H1 (cell line): ENCODE results near the gene TEX22. TPM values are rescaled to one million over a fixed set of nuclear protein-coding genes. Genes with fewer than 3 reads are reported as not detected.

Experiments used
- CTCF ChIA-PET: fragments of 300-600 bp; sonication (Branson Sonifier 250); formaldehyde crosslinking; loops from one replicate; lab custom pipeline; 2021; ENCODE audit not compliant: partially characterized antibody; lab: Charles Lee
- POLR2A ChIA-PET: fragments of 300-600 bp; sonication (Branson Sonifier 250); formaldehyde crosslinking; loops from one replicate; lab custom pipeline; 2021; ENCODE audit warnings: inconsistent platforms; ENCODE audit not compliant: partially characterized antibody; lab: Charles Lee
- DNase-seq, 2 experiments: peaks; one replicate each; pipeline versions ENCODE4 v3.0.0 to v3.0.0-alpha.2; 2010 to 2022; ENCODE audit warnings: low spot score in 2 of 2, low read depth in 1 of 2, mixed read lengths in 1 of 2
- FAIRE-seq: peaks from 2 replicates; lab custom pipeline; 2011; peaks lifted over from hg19 to GRCh38; lab: Jason Lieb, UNC
- H2AFZ ChIP-seq: 2 replicates; pipeline ENCODE4 v1.8.1; 2012; ENCODE audit warnings: low read length, inconsistent platforms
- H2AK5ac ChIP-seq: 2 replicates; pipeline ENCODE4 v1.6.1; 2013; ENCODE audit warnings: low read depth, low read length
- H2BK120ac ChIP-seq: replicated peaks from 2 replicates; pipeline ENCODE3; 2013; ENCODE audit warnings: low read depth, low read length, inconsistent platforms
- H2BK12ac ChIP-seq: 2 replicates; pipeline ENCODE4 v1.6.1; 2013; ENCODE audit warnings: low read depth, low read length
- H2BK15ac ChIP-seq: 2 replicates; pipeline ENCODE4 v1.6.1; 2013; ENCODE audit warnings: low read length
- H2BK20ac ChIP-seq: 2 replicates; pipeline ENCODE4 v1.6.1; 2013; ENCODE audit warnings: low read length
- H2BK5ac ChIP-seq: 2 replicates; pipeline ENCODE4 v1.6.1; 2013; ENCODE audit warnings: low read depth, low read length
- H3K14ac ChIP-seq: 2 replicates; pipeline ENCODE4 v1.6.1; 2013; ENCODE audit warnings: inconsistent platforms; ENCODE audit not compliant: insufficient read length
- H3K18ac ChIP-seq: 2 replicates; pipeline ENCODE4 v1.6.1; 2013; ENCODE audit warnings: low read length; ENCODE audit errors: extremely low read depth
- H3K23ac ChIP-seq: 2 replicates; pipeline ENCODE4 v1.6.1; 2013; ENCODE audit warnings: inconsistent platforms; ENCODE audit not compliant: insufficient read length
- H3K23me2 ChIP-seq: 2 replicates; pipeline ENCODE4 v1.6.1; 2013; ENCODE audit warnings: low read depth, low read length
- H3K27ac ChIP-seq: 2 replicates; pipeline ENCODE4 v1.6.1; 2011; ENCODE audit warnings: low read depth, low read length, inconsistent platforms
- H3K27me3 ChIP-seq, 4 experiments: replicated peaks in 1 of 4; 1 replicate in 1 of 4; 2 replicates in 3 of 4; pipeline versions ENCODE4 v1.6.1 to v1.8.1; 2011 to 2013; ENCODE audit warnings: low read length in 3 of 4, mild to moderate bottlenecking in 3 of 4, inconsistent platforms in 2 of 4, mixed read lengths in 2 of 4, moderate library complexity in 1 of 4; ENCODE audit not compliant: control insufficient read depth in 3 of 4, insufficient read depth in 3 of 4; ENCODE audit errors: extremely low read depth in 1 of 4
- H3K36me3 ChIP-seq, 4 experiments: 2 replicates each; pipeline versions ENCODE4 v1.6.1 to v1.8.1; 2011 to 2013; ENCODE audit warnings: mild to moderate bottlenecking in 4 of 4, low read length in 3 of 4, moderate library complexity in 2 of 4, control low read depth in 1 of 4, inconsistent platforms in 1 of 4; ENCODE audit not compliant: insufficient read depth in 4 of 4, control insufficient read depth in 2 of 4
- H3K4ac ChIP-seq: replicated peaks from 2 replicates; pipeline ENCODE3; 2013; ENCODE audit warnings: low read length, low read depth, mixed read lengths, inconsistent platforms; ENCODE audit not compliant: insufficient read length
- H3K4me1 ChIP-seq, 4 experiments: replicated peaks in 1 of 4; 1 replicate in 1 of 4; 2 replicates in 3 of 4; pipeline versions ENCODE4 v1.6.1 to v1.8.1; 2011 to 2013; ENCODE audit warnings: low read length in 3 of 4, inconsistent platforms in 2 of 4, mixed read lengths in 1 of 4; ENCODE audit not compliant: insufficient read depth in 4 of 4, control insufficient read depth in 3 of 4
- H3K4me2 ChIP-seq, 2 experiments: 2 replicates each; pipeline versions ENCODE4 v1.6.1 to v1.8.1; 2011 to 2013; ENCODE audit warnings: low read depth in 2 of 2, low read length in 2 of 2, control low read depth in 1 of 2, inconsistent platforms in 1 of 2, mild to moderate bottlenecking in 1 of 2; ENCODE audit not compliant: insufficient read depth in 1 of 2
- H3K4me3 ChIP-seq, 4 experiments: fragments of 200-600, 300-600 bp in 1 of 4; sonication (generic), shearing (Covaris generic), sonication (Bioruptor Twin) in 1 of 4; 2 replicates each; pipeline versions ENCODE4 v1.5.1 to v1.8.1; 2011 to 2016; ENCODE audit warnings: low read length in 4 of 4, low read depth in 3 of 4, control low read depth in 2 of 4, inconsistent platforms in 2 of 4, mild to moderate bottlenecking in 2 of 4, mixed read lengths in 1 of 4, moderate library complexity in 1 of 4; ENCODE audit not compliant: insufficient read depth in 2 of 4; ENCODE audit errors: extremely low read depth in 1 of 4
- H3K56ac ChIP-seq: replicated peaks from 2 replicates; pipeline ENCODE3; 2013; ENCODE audit warnings: low read depth, mild to moderate bottlenecking, mixed read lengths, low read length, inconsistent platforms; ENCODE audit not compliant: insufficient read length
- H3K79me1 ChIP-seq: 2 replicates; pipeline ENCODE4 v1.6.1; 2013; ENCODE audit warnings: low read depth, low read length, control low read depth
- H3K79me2 ChIP-seq, 2 experiments: 2 replicates each; pipeline versions ENCODE4 v1.6.1 to v1.8.1; 2012 to 2013; ENCODE audit warnings: low read length in 2 of 2, mild to moderate bottlenecking in 2 of 2, inconsistent platforms in 1 of 2; ENCODE audit not compliant: insufficient read depth in 2 of 2, control insufficient read depth in 1 of 2
- H3K9ac ChIP-seq, 4 experiments: replicated peaks in 1 of 4; 1 replicate in 1 of 4; 2 replicates in 3 of 4; pipeline versions ENCODE4 v1.6.1 to v1.8.1; 2011 to 2013; ENCODE audit warnings: low read depth in 3 of 4, low read length in 3 of 4, control low read depth in 2 of 4, mild to moderate bottlenecking in 2 of 4, moderate library complexity in 2 of 4, inconsistent platforms in 1 of 4; ENCODE audit errors: extremely low read depth in 1 of 4
- H3K9me3 ChIP-seq, 2 experiments: 2 replicates each; pipeline versions ENCODE4 v1.6.1 to v1.8.1; 2012 to 2013; ENCODE audit warnings: mild to moderate bottlenecking in 2 of 2, moderate library complexity in 2 of 2, control low read depth in 1 of 2, inconsistent platforms in 1 of 2, low read depth in 1 of 2, low read length in 1 of 2, mixed read lengths in 1 of 2; ENCODE audit not compliant: insufficient read depth in 2 of 2
- H4K20me1 ChIP-seq, 2 experiments: replicated peaks in 1 of 2; 2 replicates each; pipeline versions ENCODE3 to v1.8.1; 2011 to 2013; ENCODE audit warnings: inconsistent platforms in 2 of 2, low read length in 2 of 2, mild to moderate bottlenecking in 1 of 2; ENCODE audit not compliant: insufficient read depth in 2 of 2, control insufficient read depth in 1 of 2
- H4K5ac ChIP-seq: 2 replicates; pipeline ENCODE4 v1.6.1; 2013; ENCODE audit warnings: low read length, low read depth, mixed read lengths, inconsistent platforms; ENCODE audit not compliant: insufficient read length
- H4K8ac ChIP-seq: 2 replicates; pipeline ENCODE4 v1.8.0; 2013; ENCODE audit warnings: mild to moderate bottlenecking, moderate library complexity, low read length, inconsistent platforms; ENCODE audit not compliant: insufficient read depth; ENCODE audit errors: extremely low read depth
- H4K91ac ChIP-seq: replicated peaks from 2 replicates; pipeline ENCODE3; 2013; ENCODE audit warnings: low read length, mixed read lengths, inconsistent platforms; ENCODE audit not compliant: insufficient read length
- EP300 ChIP-seq, 2 experiments: IDR thresholded peaks; 1 replicate in 1 of 2; 2 replicates in 1 of 2; pipeline ENCODE4 v1.6.1; 2011 to 2012; ENCODE audit warnings: low read depth in 2 of 2, low read length in 2 of 2, mild to moderate bottlenecking in 2 of 2, borderline replicate concordance in 1 of 2, inconsistent platforms in 1 of 2, moderate library complexity in 1 of 2
- RNF2 ChIP-seq: fragments of 200-900, 300-1000 bp; sonication (generic); IDR thresholded peaks from 2 replicates; pipeline ENCODE4 v1.7.1; 2016; ENCODE audit warnings: borderline replicate concordance, low read depth, mild to moderate bottlenecking, antibody characterized with exemption, low read length; ENCODE audit not compliant: poor library complexity, severe bottlenecking; ENCODE audit errors: missing control alignments
- YY1 ChIP-seq: IDR thresholded peaks from 2 replicates; pipeline ENCODE4 v1.6.1; 2011; ENCODE audit warnings: low read depth, mild to moderate bottlenecking, low read length
- WGBS, 2 experiments: shearing (Covaris generic) in 1 of 2; methylation state at CpG; one replicate each; pipeline versions ENCODE4 v1.1.6 to v1.1.7; 2013 to 2015; ENCODE audit warnings: low lambda C conversion rate in 2 of 2, mixed read lengths in 2 of 2, inconsistent platforms in 1 of 2, low coverage in 1 of 2, missing lambda C conversion rate in 1 of 2; ENCODE audit not compliant: insufficient replicate concordance in 2 of 2, insufficient coverage in 1 of 2, insufficient read length in 1 of 2; ENCODE audit errors: extremely low coverage in 1 of 2, missing lambda C conversion rate in 1 of 2; 5-methylcytosine and 5-hydroxymethylcytosine counted together
- polyA plus RNA-seq, 7 experiments: library from polyadenylated mRNA; depleted of rRNA in 3 of 7; stranded (reverse) in 5 of 7; unstranded in 2 of 7; fragments of >200 nt in 5 of 7; fragments of 200-250 nt in 2 of 7; gene quantifications; 1 replicate in 5 of 7; 2 replicates in 1 of 7; 4 replicates in 1 of 7; pipeline versions ENCODE4 v1.2.1 to v1.2.3, GENCODE V29; 2011 to 2013; ENCODE audit warnings: missing spikeins in 2 of 7, mixed read lengths in 2 of 7
- total RNA-seq: library from RNA; stranded (reverse); fragmentation: NEBNext Ultra II Directional; extraction: Animal tissue kit (Norgen Biotek cat#: 25700); gene quantifications from 2 replicates; pipeline ENCODE4 v1.2.1, GENCODE V29; 2021
- TF ChIP-seq, protein P1 (sequence below): IDR thresholded peaks from 2 replicates; pipeline ENCODE4 v1.6.1; 2012; ENCODE audit warnings: low read length, inconsistent platforms

TEX22 gene
- total and polyA plus RNA-seq, 2 of the 8 experiments (the other 6 are each of a cell fraction or from before 2014, with no cell fraction given), result 0.24 to 0.39 TPM

DNA sequence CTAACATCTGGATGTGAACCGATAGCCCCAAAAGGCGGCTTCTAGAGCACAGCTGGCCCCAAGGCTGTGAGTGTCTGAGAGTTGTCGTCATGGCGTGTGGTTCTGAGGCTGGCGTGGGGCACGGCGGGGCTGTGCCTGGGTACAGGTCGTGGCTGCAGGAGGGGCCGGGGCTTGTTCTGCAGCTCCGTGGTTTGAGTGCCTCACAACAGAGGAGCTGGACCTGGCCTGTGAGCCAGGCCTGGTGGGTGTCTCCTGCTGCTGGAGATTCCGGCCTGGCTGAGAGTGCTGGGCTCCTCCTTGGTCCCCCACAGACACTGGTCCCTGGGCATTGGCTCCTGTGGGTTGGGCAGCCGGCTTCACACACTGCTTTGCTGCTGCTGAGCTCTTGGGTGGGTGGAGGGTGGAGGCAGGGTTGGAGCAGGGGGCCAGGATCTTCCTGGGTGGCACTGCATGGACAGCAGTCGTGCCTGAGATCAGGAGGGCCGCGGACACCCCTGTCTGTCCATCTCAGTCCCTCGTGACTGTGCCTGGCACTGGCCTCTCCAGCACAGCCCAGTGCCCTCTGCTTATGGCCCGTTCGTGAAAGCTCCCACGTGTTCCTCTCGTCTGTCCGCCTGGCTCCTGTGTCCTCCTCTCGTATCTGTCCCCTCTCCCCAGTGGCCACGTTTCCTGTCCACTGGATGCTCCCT is 31.8 kb upstream of the TEX22 start:
- no peak overlapping the region for H2AK5ac ChIP-seq
- no peak overlapping the region for H3K23ac ChIP-seq
- no peaks in the 10 kb centered on the region; a peak in 1 of 7 replicates for H3K27me3 ChIP-seq
- no peak overlapping the region for H2BK15ac ChIP-seq
- no peak for TF ChIP-seq RNF2
- TF ChIP-seq YY1, result no peak
- TF ChIP-seq, protein P1, sequence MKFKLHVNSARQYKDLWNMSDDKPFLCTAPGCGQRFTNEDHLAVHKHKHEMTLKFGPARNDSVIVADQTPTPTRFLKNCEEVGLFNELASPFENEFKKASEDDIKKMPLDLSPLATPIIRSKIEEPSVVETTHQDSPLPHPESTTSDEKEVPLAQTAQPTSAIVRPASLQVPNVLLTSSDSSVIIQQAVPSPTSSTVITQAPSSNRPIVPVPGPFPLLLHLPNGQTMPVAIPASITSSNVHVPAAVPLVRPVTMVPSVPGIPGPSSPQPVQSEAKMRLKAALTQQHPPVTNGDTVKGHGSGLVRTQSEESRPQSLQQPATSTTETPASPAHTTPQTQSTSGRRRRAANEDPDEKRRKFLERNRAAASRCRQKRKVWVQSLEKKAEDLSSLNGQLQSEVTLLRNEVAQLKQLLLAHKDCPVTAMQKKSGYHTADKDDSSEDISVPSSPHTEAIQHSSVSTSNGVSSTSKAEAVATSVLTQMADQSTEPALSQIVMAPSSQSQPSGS, result no peak
- TF ChIP-seq EP300 (IDR thresholded peaks at IDR 0.05; ENCODE audit: borderline replicate concordance in 1 of 2, low read depth in 2 of 2, low read length in 2 of 2), result no peak
- TF ChIP-seq, all 59 proteins: peak for 0
- H3K27ac ChIP-seq, result no peak overlapping the region
- peak overlapping the region; percentile 68; the same call in 1 of the 2 replicates for H4K8ac ChIP-seq
- H4K5ac ChIP-seq, result no peak overlapping the region
- no peak overlapping the region for H2BK120ac ChIP-seq
- H3K23me2 ChIP-seq, result no peaks in the 10 kb centered on the region
- H3K79me1 ChIP-seq, result no peaks in the 10 kb centered on the region
- no peaks in the 10 kb centered on the region for H3K79me2 ChIP-seq
- no peak overlapping the region for H2AFZ ChIP-seq
- no peak overlapping the region for H3K9ac ChIP-seq
- FAIRE-seq, result no peak
- H3K4me1 ChIP-seq, result no peaks in the 10 kb centered on the region
- 91% methylated on average over 17 of the region's 23 CpGs; no CpG with 5 or more reads in 1 of the 2 experiments for WGBS, 2 experiments
- H2BK20ac ChIP-seq, result no peak overlapping the region
- POLR2A ChIA-PET, result interaction anchor here (0.8 to 0.9 kb wide), 2 partner anchors 31 to 71 kb away, joined by 3 to 4 read pairs; no protein-coding TSS in a partner anchor
- no peak overlapping the region for H3K56ac ChIP-seq
- no peak overlapping the region for H3K4me2 ChIP-seq
- peaks cover 0 to 4% (median 0%) of the 10 kb centered on the region in 4 experiments; a peak in 1 of 8 replicates for H3K36me3 ChIP-seq
- DNase-seq, result no peak
- CTCF ChIA-PET, result interaction anchor here (0.8 to 2.7 kb wide), 4 partner anchors 11 to 123 kb away, joined by 3 to 10 read pairs (median 4); no protein-coding TSS in a partner anchor
- no peak overlapping the region for H2BK5ac ChIP-seq
- H2BK12ac ChIP-seq, result no peak overlapping the region
- H3K14ac ChIP-seq, result no peak overlapping the region
- no peak overlapping the region for H3K4ac ChIP-seq
- H3K9me3 ChIP-seq, result no peaks in the 10 kb centered on the region
- H3K18ac ChIP-seq, result no peak overlapping the region
- peaks cover 2 to 3% of the 10 kb centered on the region in 2 experiments for H4K20me1 ChIP-seq
- H3K4me3 ChIP-seq, result no peak overlapping the region
- H4K91ac ChIP-seq, result no peak overlapping the region
